CD1c-positive myeloid dendritic cell (primary cell): ENCODE results near the gene OR14K1.
"Not testable (repeated sequence)": the region's sequence is repeated elsewhere in the genome, so short reads cannot be mapped to it uniquely, and the experiment has no call there.

Source experiments
- DNase-seq: peaks from one replicate; pipeline ENCODE4 v3.0.0-alpha.2; 2016; ENCODE audit errors: extremely low spot score

The OR14K1 gene

GRCh38 chr1:247738315-247738714, at the start of gene OR14K1:
Gene OR14K1 (plus strand): TSS chr1:247738615. CDS start chr1:247738615, 0 bp downstream.
- DNase-seq: no peak

GRCh38 chr1:247701338-247701737, 37.1 kb upstream of the OR14K1 start:
- DNase-seq: no peak

- DNase-seq: not testable (repeated sequence)
These were observed 27.7 kb upstream of the OR14K1 start for GRCh38 chr1:247710681-247711080.

GRCh38 chr1:247713753-247714152, 24.7 kb upstream of the OR14K1 start:
- DNase-seq: no peak

- no peak for DNase-seq
These were observed 21.9 kb upstream of the OR14K1 start, which contains the start of gene OR6F1 for GRCh38 chr1:247716546-247716945. Gene OR6F1 (minus strand): TSS chr1:247716646. CDS start chr1:247712755, 3,891 bp downstream.

GRCh38 chr1:247721222-247721621, 17.2 kb upstream of the OR14K1 start:
- DNase-seq: no peak

- DNase-seq: no peak
These were observed 2.3 kb downstream of the OR14K1 start for GRCh38 chr1:247740721-247741120.

- no peak for DNase-seq
These were observed 3.3 kb downstream of the OR14K1 start for GRCh38 chr1:247741756-247742155.

GRCh38 chr1:247742215-247742760, 3.9 kb downstream of the OR14K1 start:
- not testable (repeated sequence) for DNase-seq

GRCh38 chr1:247746391-247746935, 8.0 kb downstream of the OR14K1 start:
- DNase-seq: no peak

GRCh38 chr1:247747616-247748015, 9.2 kb downstream of the OR14K1 start:
- no peak for DNase-seq

GRCh38 chr1:247748041-247748440, 9.6 kb downstream of the OR14K1 start, which contains the start of gene OR14A2:
Gene OR14A2 (minus strand): TSS chr1:247748141.
- no peak for DNase-seq

- no peak for DNase-seq
These were observed 11.5 kb downstream of the OR14K1 start for GRCh38 chr1:247749870-247750269.

GRCh38 chr1:247754311-247754710, 15.9 kb downstream of the OR14K1 start:
- not testable (repeated sequence) for DNase-seq

GRCh38 chr1:247760456-247760855, 22.0 kb downstream of the OR14K1 start, which contains the start of gene OR1C1:
Gene OR1C1 (minus strand): TSS chr1:247760556. CDS start chr1:247758406, 2,150 bp downstream.
- DNase-seq: no peak

GRCh38 chr1:247769603-247770002, 31.2 kb downstream of the OR14K1 start:
- no peak for DNase-seq
